Spleen (tissue), 7 donors: ENCODE data around the gene SOX13.

Experiments
- CTCF ChIP-seq, 11 experiments: fragments of 200-600 bp in 7 of 11; fragments of 450-650 bp in 4 of 11; sonication (generic) in 4 of 11; IDR thresholded peaks in 8 of 11; conservative IDR thresholded peaks in 3 of 11; 1 replicate in 7 of 11; 2 replicates in 4 of 11; pipeline versions ENCODE4 v1.4.0 to v1.8.0; 2016 to 2021; ENCODE audit warnings: antibody characterized with exemption in 11 of 11, inconsistent platforms in 4 of 11, mild to moderate bottlenecking in 1 of 11
- POLR2A ChIP-seq, 3 donors: fragments of 450-650 bp; IDR thresholded peaks; one replicate each; pipeline ENCODE4 v1.5.1; 2017; ENCODE audit warnings: antibody characterized with exemption in 3 of 3, mild to moderate bottlenecking in 1 of 3
- donor health status: DM: no; HTN: no; CAD: no; lungs with moderate emphysema.
- donor health status: DM: no; HTN: no; CAD: no.
- donor health status: DM: no; HTN: no; CAD: no.

- TF ChIP-seq CTCF (IDR thresholded peaks at IDR 0.05 in 8 of 11, conservative IDR thresholded peaks at IDR 0.05 in 3 of 11) (no peak), POLR2A (IDR thresholded peaks at IDR 0.05) (no peak)
These were observed 5.2 kb downstream of the SOX13 start for GRCh38 chr1:204077979-204078696.
